T-cell (primary cell): ENCODE results near the gene KCTD16. TPM values are rescaled to one million over a fixed set of nuclear protein-coding genes. Genes with fewer than 3 reads are reported as not detected.

ENCODE experiments used
- ATAC-seq, 4 experiments: fragments of 200-7000 bp in 3 of 4; fragments of 150-1000 bp in 1 of 4; cut with Tn5 transposase; replicated peaks in 1 of 4; 1 replicate in 3 of 4; 2 replicates in 1 of 4; pipeline ENCODE4 v1.10.0; 2021; ENCODE audit warnings: moderate library complexity in 3 of 4, mild to moderate bottlenecking in 2 of 4, moderate number of reproducible peaks in 1 of 4
- CTCF ChIA-PET, 2 donors: fragments of 300-600 bp; sonication (Branson Sonifier 250); formaldehyde crosslinking; loops; one replicate each; lab custom pipeline; 2022; ENCODE audit warnings: antibody characterized with exemption in 2 of 2; lab: Charles Lee
- POLR2A ChIA-PET, 2 donors: fragments of 300-600 bp; sonication (Branson Sonifier 250); formaldehyde crosslinking; loops; one replicate each; lab custom pipeline; 2022; ENCODE audit warnings: antibody characterized with exemption in 2 of 2; lab: Charles Lee
- DNase-seq, 35 experiments: peaks; one replicate each; pipeline versions ENCODE4 v3.0.0 to v3.0.0-alpha.2; 2013 to 2023
- H3K27ac ChIP-seq: one replicate; pipeline ENCODE4 v1.5.1; 2013; ENCODE audit warnings: low read length
- H3K27me3 ChIP-seq, 2 experiments: replicated peaks in 1 of 2; 1 replicate in 1 of 2; 2 replicates in 1 of 2; pipeline versions ENCODE4 v1.6.1 to v1.7.0; 2013; ENCODE audit warnings: low read length in 1 of 2, mixed read lengths in 1 of 2; ENCODE audit not compliant: control insufficient read depth in 2 of 2, insufficient read depth in 2 of 2; ENCODE audit errors: extremely low read depth in 1 of 2
- H3K36me3 ChIP-seq, 2 donors: 1 replicate in 1 of 2; 2 replicates in 1 of 2; pipeline versions ENCODE4 v1.6.1 to v1.7.0; 2013; ENCODE audit warnings: low read length in 1 of 2; ENCODE audit not compliant: control insufficient read depth in 2 of 2, insufficient read depth in 1 of 2; ENCODE audit errors: extremely low read depth in 1 of 2
- H3K4me1 ChIP-seq, 2 experiments: 1 replicate in 1 of 2; 2 replicates in 1 of 2; pipeline versions ENCODE4 v1.6.1 to v1.7.0; 2013; ENCODE audit warnings: low read length in 2 of 2, mixed read lengths in 1 of 2; ENCODE audit not compliant: insufficient read depth in 2 of 2, control insufficient read depth in 1 of 2; ENCODE audit errors: extremely low read depth in 1 of 2
- H3K4me3 ChIP-seq, 2 donors: 1 replicate in 1 of 2; 2 replicates in 1 of 2; pipeline versions ENCODE4 v1.5.1 to v1.7.0; 2013; ENCODE audit warnings: mild to moderate bottlenecking in 2 of 2, low read length in 1 of 2, moderate library complexity in 1 of 2; ENCODE audit not compliant: control insufficient read depth in 1 of 2; ENCODE audit errors: extremely low read depth in 1 of 2
- H3K9me3 ChIP-seq: 2 replicates; pipeline ENCODE4 v1.7.0; 2013
- H3K27ac Mint-ChIP-seq, 2 donors: one replicate each; pipeline ENCODE4 v1.8.0; 2020 to 2021; ENCODE audit warnings: mild to moderate bottlenecking in 2 of 2, mixed read lengths in 2 of 2
- H3K27me3 Mint-ChIP-seq, 2 donors: one replicate each; pipeline ENCODE4 v1.8.0; 2021 to 2022; ENCODE audit warnings: mixed read lengths in 2 of 2
- H3K36me3 Mint-ChIP-seq: one replicate; pipeline ENCODE4 v1.8.0; 2021; ENCODE audit warnings: mixed read lengths
- H3K4me1 Mint-ChIP-seq, 3 donors: one replicate each; pipeline ENCODE4 v1.8.0; 2020 to 2022; ENCODE audit warnings: mixed read lengths in 3 of 3, mild to moderate bottlenecking in 1 of 3
- H3K4me3 Mint-ChIP-seq, 3 donors: one replicate each; pipeline ENCODE4 v1.8.0; 2020 to 2022; ENCODE audit warnings: mild to moderate bottlenecking in 3 of 3, mixed read lengths in 3 of 3, moderate library complexity in 3 of 3
- H3K9me3 Mint-ChIP-seq, 3 donors: one replicate each; pipeline ENCODE4 v1.8.0; 2020 to 2022; ENCODE audit warnings: mixed read lengths in 3 of 3
- WGBS: methylation state at CpG from one replicate; pipeline ENCODE4 v1.1.5; 2013; ENCODE audit warnings: missing lambda C conversion rate; ENCODE audit not compliant: insufficient coverage; 5-methylcytosine and 5-hydroxymethylcytosine counted together
- total RNA-seq, 35 experiments: library from RNA in 6 of 35; stranded (reverse) in 6 of 35; fragments of 120-200 nt in 1 of 35; gene quantifications; one replicate each; pipeline versions ENCODE4 v1.2.1 to v1.2.4 and lab custom pipeline; 2013 to 2026

The KCTD16 gene
- total RNA-seq = under 1 TPM in 4 of 5 donors, not detected in 1; 0.03 to 0.20 (median 0.10) TPM
- 0.06 TPM for total RNA-seq (2013)
- 0 to 1.0 (median 0.17) reads per million in 29 experiments for total RNA-seq (lab: John Stamatoyannopoulos, UW)

GRCh38 chr5:144170276-144171024 lies at the start of gene KCTD16, which contains the start of gene YIPF5:
Gene KCTD16 (plus strand): TSS chr5:144170873.
Gene YIPF5 (minus strand): TSS chr5:144170659. CDS start chr5:144169955, 704 bp downstream.
- H3K27ac Mint-ChIP-seq = peak within 1 kb of the TSS; percentile 82 to 97
- ChIA-PET CTCF (interaction anchor here (0.7 to 5.8 kb wide), 12 partner anchors 10 to 1168 kb away, joined by 3 to 54 read pairs (median 4); no protein-coding TSS in a partner anchor), POLR2A (interaction anchor here (0.6 to 2.6 kb wide), 12 partner anchors 16 to 1168 kb away, joined by 3 to 38 read pairs (median 6); no protein-coding TSS in a partner anchor)
- H3K36me3 ChIP-seq = peaks cover 0 to 27% of the 10 kb centered on the region in 2 donors
- H3K4me1 ChIP-seq = peaks cover 4 to 20% of the 10 kb centered on the region in 2 experiments
- H3K9me3 Mint-ChIP-seq = no peaks in the 10 kb centered on the region
- peak; percentile 97 to 99 (median 98) for ATAC-seq
- DNase-seq = peak; percentile 89 to 99 (median 97)
- H3K36me3 Mint-ChIP-seq = peaks cover 31% of the 10 kb centered on the region
- H3K27me3 Mint-ChIP-seq = peaks cover 0 to 2% of the 10 kb centered on the region in 2 donors
- peak within 1 kb of the TSS; percentile 86 to 88 for H3K4me3 ChIP-seq
- H3K27ac ChIP-seq = peak within 1 kb of the TSS; percentile 88
- no peaks in the 10 kb centered on the region for H3K9me3 ChIP-seq
- WGBS = under 1% methylated on average over 31 of the region's 39 CpGs
- H3K27me3 ChIP-seq = no peaks in the 10 kb centered on the region
- H3K4me3 Mint-ChIP-seq = peak within 1 kb of the TSS; percentile 88 to 96 (median 88)
- H3K4me1 Mint-ChIP-seq = peaks cover 44 to 55% (median 52%) of the 10 kb centered on the region in 3 donors

- no peak overlapping the region for H3K27ac Mint-ChIP-seq
- peaks cover 0 to 7% of the 10 kb centered on the region in 2 experiments for H3K27me3 ChIP-seq
- no peaks in the 10 kb centered on the region for H3K4me1 ChIP-seq
- no peaks in the 10 kb centered on the region for H3K36me3 Mint-ChIP-seq
- no peak overlapping the region for H3K27ac ChIP-seq
- peaks cover 0 to 2% (median 0%) of the 10 kb centered on the region in 3 donors for H3K9me3 Mint-ChIP-seq
- H3K4me3 ChIP-seq = no peak overlapping the region
- ChIA-PET CTCF (interaction anchor here in 1 of 2 donors (0.6 to 1.0 kb wide), 2 partner anchors 9 to 92 kb away, joined by 3 to 4 read pairs; no protein-coding TSS in a partner anchor), POLR2A (no interaction called here)
- H3K4me1 Mint-ChIP-seq = no peaks in the 10 kb centered on the region
- H3K36me3 ChIP-seq = no peaks in the 10 kb centered on the region
- DNase-seq (no peak), ATAC-seq (no peak)
- no peaks in the 10 kb centered on the region for H3K9me3 ChIP-seq
- H3K4me3 Mint-ChIP-seq = no peak overlapping the region
- WGBS = no CpG with 5 or more reads among the region's 1 CpG
- peaks cover 2 to 5% of the 10 kb centered on the region in 2 donors for H3K27me3 Mint-ChIP-seq
These were observed 49.1 kb upstream of the KCTD16 start for GRCh38 chr5:144121577-144121976.

- Mint-ChIP-seq H3K27ac (no peak overlapping the region), H3K27me3 (peaks cover 2 to 5% of the 10 kb centered on the region in 2 donors), H3K9me3 (peaks cover 0 to 2% (median 0%) of the 10 kb centered on the region in 3 donors), H3K36me3 (no peaks in the 10 kb centered on the region), H3K4me1 (no peaks in the 10 kb centered on the region), H3K4me3 (no peak overlapping the region)
- Histone ChIP-seq H3K27ac (no peak overlapping the region), H3K27me3 (peaks cover 0 to 7% of the 10 kb centered on the region in 2 experiments), H3K4me3 (no peak overlapping the region), H3K36me3 (no peaks in the 10 kb centered on the region), H3K9me3 (no peaks in the 10 kb centered on the region), H3K4me1 (no peaks in the 10 kb centered on the region)
- no peak for ATAC-seq
- 83% methylated on average over 2 of the region's 2 CpGs for WGBS
- ChIA-PET CTCF (interaction anchor here in 1 of 2 donors (0.6 to 1.0 kb wide), 3 partner anchors 9 to 93 kb away, joined by 3 to 4 read pairs (median 3); no protein-coding TSS in a partner anchor), POLR2A (no interaction called here)
- DNase-seq = no peak
These were observed 48.6 kb upstream of the KCTD16 start for GRCh38 chr5:144122081-144122480.

GRCh38 chr5:144122641-144123040 lies 48.0 kb upstream of the KCTD16 start:
- POLR2A ChIA-PET = no interaction called here
- Mint-ChIP-seq H3K4me3 (no peak overlapping the region), H3K4me1 (no peaks in the 10 kb centered on the region), H3K36me3 (no peaks in the 10 kb centered on the region), H3K9me3 (peaks cover 0 to 2% (median 0%) of the 10 kb centered on the region in 3 donors), H3K27ac (no peak overlapping the region), H3K27me3 (peaks cover 2 to 5% of the 10 kb centered on the region in 2 donors)
- Histone ChIP-seq H3K9me3 (no peaks in the 10 kb centered on the region), H3K4me3 (no peak overlapping the region), H3K27me3 (peaks cover 0 to 7% of the 10 kb centered on the region in 2 experiments), H3K4me1 (no peaks in the 10 kb centered on the region), H3K27ac (no peak overlapping the region), H3K36me3 (no peaks in the 10 kb centered on the region)
- CTCF ChIA-PET = interaction anchor here (0.6 to 0.7 kb wide), 2 partner anchors 79 to 1236 kb away, joined by 3 read pairs; no protein-coding TSS in a partner anchor
- DNase-seq = no peak
- ATAC-seq = no peak
- no CpG with 5 or more reads among the region's 3 CpGs for WGBS

GRCh38 chr5:144125163-144125726 lies 45.4 kb upstream of the KCTD16 start:
- WGBS = 100% methylated on average over 1 of the region's 4 CpGs
- Histone ChIP-seq H3K9me3 (no peaks in the 10 kb centered on the region), H3K27me3 (peaks cover 0 to 7% of the 10 kb centered on the region in 2 experiments), H3K36me3 (no peaks in the 10 kb centered on the region), H3K4me1 (no peaks in the 10 kb centered on the region), H3K27ac (no peak overlapping the region), H3K4me3 (no peak overlapping the region)
- H3K4me1 Mint-ChIP-seq = no peaks in the 10 kb centered on the region
- ChIA-PET POLR2A (no interaction called here), CTCF (no interaction called here)
- peaks cover 3 to 5% of the 10 kb centered on the region in 2 donors for H3K27me3 Mint-ChIP-seq
- H3K27ac Mint-ChIP-seq = no peak overlapping the region
- ATAC-seq (no peak), DNase-seq (no peak)
- H3K4me3 Mint-ChIP-seq = no peak overlapping the region
- H3K9me3 Mint-ChIP-seq = peaks cover 0 to under 1% (median 0%) of the 10 kb centered on the region in 3 donors
- H3K36me3 Mint-ChIP-seq = no peaks in the 10 kb centered on the region

GRCh38 chr5:144126707-144127106 lies 44.0 kb upstream of the KCTD16 start:
- Mint-ChIP-seq H3K27ac (no peak overlapping the region), H3K36me3 (no peaks in the 10 kb centered on the region), H3K27me3 (peaks cover 3 to 5% of the 10 kb centered on the region in 2 donors), H3K4me1 (no peaks in the 10 kb centered on the region), H3K4me3 (no peak overlapping the region), H3K9me3 (no peaks in the 10 kb centered on the region)
- ATAC-seq (no peak), DNase-seq (no peak)
- CTCF ChIA-PET = interaction anchor here in 1 of 2 donors (0.6 kb wide), 1 partner anchor 902 kb away, joined by 3 read pairs; no protein-coding TSS in a partner anchor
- H3K9me3 ChIP-seq = no peaks in the 10 kb centered on the region
- H3K27ac ChIP-seq = no peak overlapping the region
- H3K4me3 ChIP-seq = no peak overlapping the region
- WGBS = 91% methylated on average over 3 of the region's 4 CpGs
- H3K4me1 ChIP-seq = no peaks in the 10 kb centered on the region
- POLR2A ChIA-PET = interaction anchor here in 1 of 2 donors (0.5 kb wide), 1 partner anchor 73 kb away, joined by 3 read pairs; no protein-coding TSS in a partner anchor
- H3K36me3 ChIP-seq = no peaks in the 10 kb centered on the region
- H3K27me3 ChIP-seq = peaks cover 0 to 7% of the 10 kb centered on the region in 2 experiments
